ENCODE measurements around the gene NMT2. TPM values are rescaled to one million over a fixed set of nuclear protein-coding genes. Genes with fewer than 3 reads are reported as not detected.

NMT2 gene
- total RNA-seq, 1 donor from 2014 or later = 39.6 TPM

- H3K36me3 Mint-ChIP-seq (ENCODE audit: insufficient read depth) = peaks cover 17% of the 10 kb centered on the region
- peaks cover 18% of the 10 kb centered on the region for H3K9me3 Mint-ChIP-seq (ENCODE audit: low read depth)
- no peak overlapping the region for H3K27ac Mint-ChIP-seq
- H3K4me3 Mint-ChIP-seq (ENCODE audit: low read depth) = no peak overlapping the region
- H3K27me3 Mint-ChIP-seq = no peaks in the 10 kb centered on the region
- DNase-seq (ENCODE audit: low spot score, unreplicated experiment) = no peak
- no peaks in the 10 kb centered on the region for H3K4me1 Mint-ChIP-seq (ENCODE audit: low read depth)
- TF ChIP-seq CTCF (IDR thresholded peaks at IDR 0.05; ENCODE audit: unreplicated experiment) = no peak
Observed at GRCh38 chr10:15072358-15072757, 96.1 kb downstream of the NMT2 start.

GRCh38 chr10:15069230-15069629, 99.3 kb downstream of the NMT2 start:
- H3K9me3 Mint-ChIP-seq (ENCODE audit: low read depth) = peaks cover 26% of the 10 kb centered on the region
- H3K36me3 Mint-ChIP-seq (ENCODE audit: insufficient read depth) = peaks cover 18% of the 10 kb centered on the region
- TF ChIP-seq CTCF (IDR thresholded peaks at IDR 0.05; ENCODE audit: unreplicated experiment) = peak; percentile 8
- no peak overlapping the region for H3K27ac Mint-ChIP-seq
- no peaks in the 10 kb centered on the region for H3K4me1 Mint-ChIP-seq (ENCODE audit: low read depth)
- no peak for DNase-seq (ENCODE audit: low spot score, unreplicated experiment)
- no peaks in the 10 kb centered on the region for H3K27me3 Mint-ChIP-seq
- no peak overlapping the region for H3K4me3 Mint-ChIP-seq (ENCODE audit: low read depth)

GRCh38 chr10:15068802-15069201, 99.7 kb downstream of the NMT2 start:
- no peak overlapping the region for H3K27ac Mint-ChIP-seq
- H3K36me3 Mint-ChIP-seq (ENCODE audit: insufficient read depth) = peaks cover 16% of the 10 kb centered on the region
- TF ChIP-seq CTCF (IDR thresholded peaks at IDR 0.05; ENCODE audit: unreplicated experiment) = no peak
- H3K4me3 Mint-ChIP-seq (ENCODE audit: low read depth) = no peak overlapping the region
- no peak for DNase-seq (ENCODE audit: low spot score, unreplicated experiment)
- no peaks in the 10 kb centered on the region for H3K4me1 Mint-ChIP-seq (ENCODE audit: low read depth)
- H3K27me3 Mint-ChIP-seq = no peaks in the 10 kb centered on the region
- peaks cover 26% of the 10 kb centered on the region for H3K9me3 Mint-ChIP-seq (ENCODE audit: low read depth)

- Mint-ChIP-seq H3K36me3 (ENCODE audit: insufficient read depth) (peaks cover 3% of the 10 kb centered on the region), H3K27me3 (no peaks in the 10 kb centered on the region)
- no peak for TF ChIP-seq CTCF (IDR thresholded peaks at IDR 0.05; ENCODE audit: unreplicated experiment)
Observed at GRCh38 chr10:15067154-15067553, 101.3 kb downstream of the NMT2 start.

GRCh38 chr10:15060638-15061037, 107.9 kb downstream of the NMT2 start:
- no peak overlapping the region for H3K4me3 Mint-ChIP-seq (ENCODE audit: low read depth)

More at GRCh38 chr10:15067154-15067553, 101.3 kb downstream of the NMT2 start:
- no peak overlapping the region for H3K4me3 Mint-ChIP-seq (ENCODE audit: low read depth)
- H3K4me1 Mint-ChIP-seq (ENCODE audit: low read depth) = no peaks in the 10 kb centered on the region
- H3K27ac Mint-ChIP-seq = no peak overlapping the region
- DNase-seq (ENCODE audit: low spot score, unreplicated experiment) = no peak
- peaks cover 15% of the 10 kb centered on the region for H3K9me3 Mint-ChIP-seq (ENCODE audit: low read depth)

More at GRCh38 chr10:15060638-15061037, 107.9 kb downstream of the NMT2 start:
- no peaks in the 10 kb centered on the region for H3K4me1 Mint-ChIP-seq (ENCODE audit: low read depth)
- TF ChIP-seq CTCF (IDR thresholded peaks at IDR 0.05; ENCODE audit: unreplicated experiment) = no peak
- H3K27me3 Mint-ChIP-seq = no peaks in the 10 kb centered on the region
- peaks cover 9% of the 10 kb centered on the region for H3K36me3 Mint-ChIP-seq (ENCODE audit: insufficient read depth)
- no peak overlapping the region for H3K27ac Mint-ChIP-seq
- peaks cover 17% of the 10 kb centered on the region for H3K9me3 Mint-ChIP-seq (ENCODE audit: low read depth)
- no peak for DNase-seq (ENCODE audit: low spot score, unreplicated experiment)

Measured in progenitor cell of endocrine pancreas (in vitro differentiated cells).